SK-MEL-5 (cell line): ENCODE measurements around the gene SERPINE2. TPM values are rescaled to one million over a fixed set of nuclear protein-coding genes. Genes with fewer than 3 reads are reported as not detected.

Experiments
- DNase-seq: peaks from one replicate; pipeline ENCODE4 v3.0.0-alpha.2; 2016; ENCODE audit warnings: low read depth, low spot score
- in situ Hi-C: cut with HindIII; loops from 2 replicates; pipeline ENCODE4 v1.10.0; 2016; ENCODE audit warnings: low sequenced_read_pairs, high pct_unique_total_duplicates, low pct_unique_long_range_greater_than_20kb
- total RNA-seq: library from RNA; depleted of rRNA; stranded (reverse); fragments of >200 nt; shearing (Covaris generic); gene quantifications from 2 replicates; pipeline ENCODE4 v1.2.3, GENCODE V29; 2014

Gene SERPINE2
- total RNA-seq, 1 experiment from 2014 or later: 108 TPM

DNA sequence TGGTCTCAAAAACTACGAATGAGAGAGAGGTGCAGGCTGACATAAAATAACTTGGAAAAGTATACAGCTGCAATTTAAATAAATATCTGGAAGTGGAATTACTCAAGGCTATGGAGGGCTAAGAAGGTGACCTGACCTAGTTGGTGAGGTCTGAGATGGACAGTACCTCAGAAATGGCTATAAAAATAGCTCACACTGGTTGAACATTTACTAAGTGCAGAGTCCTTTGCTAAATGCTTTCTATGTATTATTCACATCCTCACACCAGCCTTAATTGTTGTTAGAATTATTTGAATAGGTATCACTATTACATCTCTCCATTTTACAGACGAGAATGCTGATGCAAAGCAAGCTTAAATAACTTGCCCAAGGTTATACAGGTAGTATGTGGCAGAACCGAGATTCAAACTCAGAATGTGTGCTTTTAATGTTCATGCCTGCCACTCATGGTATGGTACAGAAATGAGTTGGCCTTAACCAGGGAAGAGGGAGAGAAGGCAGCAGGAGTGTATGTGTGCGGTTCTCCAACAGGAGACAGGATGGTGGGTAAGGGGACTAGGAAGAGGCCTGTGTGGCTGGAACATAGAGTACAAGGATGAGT, 44.4 kb downstream of the SERPINE2 start:
- no peak for DNase-seq
- in situ Hi-C loops: no loop called here

DNA sequence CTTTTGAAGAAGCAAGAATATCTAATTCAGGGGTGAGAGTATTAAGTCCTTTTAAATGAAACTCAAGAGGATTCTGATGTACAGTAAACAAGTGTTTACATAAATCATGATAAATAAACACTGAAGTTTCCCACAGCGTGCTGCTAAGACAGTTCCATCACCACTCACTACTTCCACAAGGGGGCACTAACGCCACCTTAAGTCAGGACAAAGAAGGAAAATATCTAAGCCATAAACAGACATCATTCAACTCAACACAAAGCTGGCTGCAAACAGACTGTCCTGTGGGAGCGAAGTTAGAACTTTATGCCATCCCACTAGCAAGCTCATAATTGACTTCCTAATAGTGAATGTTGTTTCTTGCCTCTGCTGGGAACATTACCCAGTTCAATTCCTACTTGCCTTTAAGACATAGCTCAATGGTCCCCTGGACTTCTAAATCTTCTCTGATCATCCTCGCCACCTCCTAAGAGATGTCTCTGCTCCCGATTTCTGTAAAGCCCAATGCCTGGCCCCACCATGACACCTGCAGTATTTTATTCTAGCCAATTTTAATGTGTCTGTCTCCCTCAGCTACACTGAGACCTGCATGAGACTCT, 45.4 kb downstream of the SERPINE2 start:
- in situ Hi-C loops: no loop called here
- DNase-seq: peak; percentile 87

DNA sequence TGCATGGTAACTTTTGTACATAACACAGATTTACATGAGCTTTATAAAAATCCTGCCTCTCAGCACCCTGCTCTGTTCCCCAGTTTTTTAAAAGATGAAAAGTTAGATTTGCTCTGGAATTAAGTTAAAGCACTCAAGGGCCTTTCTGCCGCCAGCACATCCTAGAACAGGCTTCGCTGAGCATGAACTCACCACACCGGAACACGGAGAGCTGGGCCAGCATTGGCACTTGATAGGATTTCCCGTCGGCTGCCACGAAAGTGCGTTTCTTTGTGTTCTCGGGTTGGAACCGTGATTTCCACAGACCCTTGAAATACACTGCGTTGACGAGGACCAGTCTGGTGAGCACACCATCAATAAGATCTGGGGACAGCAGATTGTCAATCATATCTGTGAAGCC, 47.5 kb downstream of the SERPINE2 start:
- DNase-seq: no peak
- in situ Hi-C loops: no loop called here

DNA sequence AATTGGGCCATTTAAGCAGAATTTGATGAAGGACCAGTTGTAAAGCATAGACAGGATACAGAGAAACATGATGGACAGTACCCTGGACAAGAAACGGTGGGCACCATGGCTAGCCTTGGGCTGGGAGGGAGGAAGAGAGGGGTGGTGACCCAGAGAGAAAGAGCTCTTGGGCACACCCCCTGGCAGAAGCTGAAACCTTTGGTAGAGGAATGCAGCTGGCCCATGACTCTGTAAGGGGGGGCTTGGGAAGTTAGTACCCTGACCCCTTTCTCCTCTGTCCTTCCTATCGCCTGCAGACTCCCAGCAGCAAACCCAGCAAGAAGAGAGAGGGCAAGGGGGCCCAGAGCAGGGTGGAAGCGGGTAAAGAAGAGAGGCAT, 49.2 kb downstream of the SERPINE2 start:
- in situ Hi-C loops: no loop called here
- no peak for DNase-seq

DNA sequence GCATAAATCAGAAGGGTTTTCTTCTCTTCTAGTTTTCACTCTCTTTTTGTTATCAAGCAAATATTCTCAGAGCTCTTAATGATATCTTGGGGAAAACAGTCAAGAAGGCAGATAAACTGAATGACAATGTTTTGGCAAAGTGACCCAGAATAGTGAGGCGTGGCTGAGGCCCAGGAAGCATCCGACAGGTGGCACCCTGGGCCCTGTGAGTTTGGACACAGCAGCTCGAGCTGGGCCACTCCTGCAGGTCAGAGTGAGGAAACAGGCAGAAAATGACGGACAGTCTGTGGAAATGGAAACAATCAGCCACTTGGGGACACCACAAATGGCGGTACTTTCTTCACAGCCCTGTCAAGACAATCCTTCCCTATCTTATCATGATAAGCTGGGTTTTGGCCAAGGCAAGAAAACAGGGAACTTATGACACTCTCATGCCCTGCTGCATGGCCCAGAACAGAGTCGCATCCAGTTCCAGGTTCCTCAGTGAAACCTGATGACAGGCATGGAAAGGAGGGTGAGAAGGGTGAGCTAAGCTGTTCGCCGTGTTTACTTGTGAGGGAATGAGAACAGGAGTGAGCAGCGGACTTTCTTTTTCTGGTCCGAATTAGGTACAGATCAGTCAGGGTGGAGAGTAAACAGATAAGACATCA, 49.8 kb downstream of the SERPINE2 start:
- no peak for DNase-seq
- in situ Hi-C loops: no loop called here

DNA sequence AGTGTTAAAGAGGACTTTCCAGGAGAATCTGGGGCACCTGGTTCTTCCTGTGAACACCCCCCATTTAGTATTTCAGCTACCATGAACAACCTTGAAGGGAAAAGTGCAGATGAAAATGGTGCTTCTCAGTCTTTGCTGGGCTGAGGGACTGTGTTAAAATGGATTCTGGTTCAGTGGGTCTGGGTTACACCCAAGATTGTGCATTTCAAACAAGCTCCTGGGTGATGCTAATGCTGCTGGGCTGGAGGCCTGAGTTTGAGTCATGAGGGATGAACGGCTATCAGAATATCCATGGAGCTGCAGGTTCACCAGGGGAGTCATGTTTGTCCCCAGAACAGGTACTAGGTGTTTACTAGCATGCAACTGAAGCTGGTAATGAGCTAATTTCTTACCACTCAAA, 57.8 kb downstream of the SERPINE2 start:
- no peak for DNase-seq
- in situ Hi-C loops: no loop called here

DNA sequence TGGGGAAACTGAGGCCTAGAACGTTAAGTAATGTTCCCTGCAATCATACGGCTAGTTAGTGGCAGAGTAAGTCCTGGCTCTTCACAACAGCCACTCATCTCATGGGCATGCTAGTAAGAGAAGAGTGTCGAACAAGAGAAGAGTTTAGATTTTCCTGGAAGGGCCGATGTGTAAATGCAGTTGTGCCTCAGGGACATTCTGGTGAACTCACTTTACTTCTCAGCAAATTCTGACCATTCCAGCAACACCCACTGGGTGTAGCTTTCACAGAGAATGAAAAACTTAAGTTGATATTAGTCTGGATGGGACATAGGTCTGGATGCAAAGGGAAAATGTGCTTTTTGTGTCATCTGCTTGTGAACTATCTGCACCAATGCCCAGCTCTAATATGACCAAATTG, 58.3 kb downstream of the SERPINE2 start:
- no peak for DNase-seq
- in situ Hi-C loops: no loop called here

DNA sequence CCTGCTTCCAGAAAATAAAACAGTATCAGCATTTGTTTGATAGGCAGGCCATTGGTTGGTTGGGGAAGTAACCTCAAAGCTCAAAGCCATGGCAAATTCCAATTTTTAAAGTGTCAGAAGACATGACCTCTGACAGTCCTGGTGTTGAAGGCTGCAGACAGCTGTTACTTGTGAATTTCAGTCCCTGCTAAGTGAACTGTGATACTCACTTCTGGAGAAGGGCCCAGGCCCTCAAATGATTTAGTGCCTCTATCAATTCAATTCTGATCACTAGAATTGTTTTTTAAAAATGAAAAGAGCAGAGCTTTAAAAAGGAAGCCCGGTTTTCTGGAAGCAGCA, 58.7 kb downstream of the SERPINE2 start:
- in situ Hi-C loops: no loop called here
- no peak for DNase-seq

DNA sequence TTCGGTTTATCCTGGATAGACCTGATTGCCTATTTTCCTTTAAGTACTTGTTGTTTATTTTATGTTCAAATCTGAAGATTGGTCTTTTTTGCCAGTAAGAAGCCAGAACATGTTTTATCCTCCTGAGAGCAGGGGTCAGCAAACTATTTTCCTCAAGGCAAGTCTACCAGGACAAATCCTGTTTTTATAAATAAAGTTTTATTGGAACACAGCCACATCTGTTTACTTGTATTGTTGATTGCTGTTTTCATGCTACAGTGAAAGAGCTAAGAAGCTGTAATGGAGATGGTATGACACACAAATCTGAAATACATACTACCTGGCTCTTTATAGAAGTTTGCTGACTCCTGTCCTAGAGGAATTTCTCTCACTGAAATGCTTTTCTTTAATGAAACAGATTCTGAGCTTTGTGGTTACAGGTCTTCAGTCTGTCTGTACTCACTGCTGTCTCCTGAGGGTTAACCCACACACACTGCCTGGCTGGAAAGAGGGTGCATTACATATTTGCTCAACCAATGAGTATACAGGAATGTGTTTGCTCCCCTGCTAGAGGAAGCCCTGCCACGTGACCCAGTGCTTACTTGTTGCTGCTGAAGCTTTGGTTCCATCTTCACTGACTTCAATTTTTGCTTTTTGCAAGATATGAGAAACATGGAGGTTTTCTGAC, 59.2 kb downstream of the SERPINE2 start:
- in situ Hi-C loops: no loop called here
- no peak for DNase-seq

DNA sequence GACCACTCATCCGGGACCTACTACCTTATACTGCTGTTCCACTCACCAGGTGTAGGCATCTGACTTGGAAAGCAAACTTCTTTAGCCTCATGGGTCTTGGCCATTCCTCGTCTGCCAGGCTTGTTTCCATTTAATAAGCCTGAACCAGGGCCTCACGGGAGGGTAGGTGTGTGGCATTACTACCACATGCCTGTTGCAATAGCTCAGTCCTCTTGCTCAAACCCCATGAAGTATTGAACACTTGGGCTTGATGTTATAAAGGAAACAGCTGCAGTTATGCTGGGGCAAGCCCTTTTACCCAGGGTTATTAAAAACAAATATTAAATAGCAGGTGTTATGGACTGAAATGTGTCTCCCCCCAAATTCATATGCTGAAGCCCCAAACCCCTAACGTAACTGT, 60.6 kb downstream of the SERPINE2 start:
- no peak for DNase-seq
- in situ Hi-C loops: no loop called here

DNA sequence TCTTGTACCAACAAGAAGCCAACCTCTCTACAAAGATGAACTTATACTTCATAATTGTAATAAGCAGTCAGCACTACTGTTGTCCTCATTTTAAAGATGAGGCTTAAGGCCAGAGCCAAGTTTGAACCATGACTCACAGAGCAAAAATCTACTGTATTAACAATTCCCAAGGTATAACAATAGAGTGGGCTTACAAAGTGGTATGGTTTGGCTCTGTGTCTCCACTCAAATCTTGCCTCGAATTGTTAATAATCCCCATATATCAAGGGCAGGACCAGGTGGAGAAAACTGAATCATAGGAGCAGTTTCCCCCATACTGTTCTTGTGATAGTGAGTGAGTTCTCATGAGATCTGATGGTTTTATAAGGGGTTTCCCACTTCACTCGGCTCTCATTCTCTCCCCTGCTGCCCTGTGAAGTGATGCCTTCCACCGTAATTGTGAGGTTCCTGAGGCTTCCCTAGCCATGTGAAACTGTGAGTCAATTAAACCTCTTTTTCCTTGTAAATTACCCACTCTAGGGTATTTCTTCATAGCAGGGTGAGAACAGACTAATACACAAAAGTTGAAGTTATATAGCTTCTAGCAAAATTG, 62.4 kb downstream of the SERPINE2 start:
- DNase-seq: no peak
- in situ Hi-C loops: no loop called here

DNA sequence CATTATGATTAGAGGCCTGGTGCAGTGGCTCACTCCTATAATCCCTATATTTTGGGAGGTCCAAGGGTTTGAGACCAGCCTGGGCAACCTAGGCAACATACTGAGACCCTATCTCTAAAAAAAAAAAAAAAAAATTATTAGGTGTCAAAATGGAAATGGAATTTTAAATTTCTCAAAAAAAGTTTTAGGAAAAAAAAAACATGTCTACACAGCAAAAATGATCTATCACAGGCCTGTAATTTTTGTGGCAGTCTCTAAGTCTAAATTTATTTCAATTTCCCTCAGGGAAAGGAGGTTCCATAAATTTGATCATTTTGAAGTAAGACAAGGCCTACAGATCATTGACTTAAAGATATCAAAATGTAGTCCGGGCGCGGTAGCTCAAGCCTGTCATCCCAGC, 65.5 kb downstream of the SERPINE2 start:
- no peak for DNase-seq
- in situ Hi-C loops: no loop called here

DNA sequence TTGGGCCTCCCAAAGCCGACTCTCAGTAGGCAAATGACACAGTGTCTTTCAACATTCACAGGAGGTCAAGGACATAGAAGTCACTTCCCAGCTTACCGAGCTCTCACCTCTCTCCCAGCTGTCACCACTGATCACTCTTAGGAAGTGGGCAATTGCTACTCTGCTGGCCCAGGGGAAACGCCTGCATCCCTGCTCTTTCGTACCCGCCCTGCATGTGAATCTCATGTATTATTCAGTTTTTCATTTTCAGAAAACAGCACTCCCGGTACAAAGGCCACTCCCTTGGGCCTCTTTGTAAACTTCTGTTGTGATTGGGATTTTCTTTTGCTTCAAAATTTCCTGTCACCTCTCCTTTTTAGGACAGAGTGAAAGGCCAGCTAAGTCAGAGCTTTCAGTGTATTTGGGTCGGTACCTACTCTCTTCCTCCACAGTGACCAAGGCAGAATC, 66.4 kb downstream of the SERPINE2 start:
- no peak for DNase-seq
- in situ Hi-C loops: no loop called here

DNA sequence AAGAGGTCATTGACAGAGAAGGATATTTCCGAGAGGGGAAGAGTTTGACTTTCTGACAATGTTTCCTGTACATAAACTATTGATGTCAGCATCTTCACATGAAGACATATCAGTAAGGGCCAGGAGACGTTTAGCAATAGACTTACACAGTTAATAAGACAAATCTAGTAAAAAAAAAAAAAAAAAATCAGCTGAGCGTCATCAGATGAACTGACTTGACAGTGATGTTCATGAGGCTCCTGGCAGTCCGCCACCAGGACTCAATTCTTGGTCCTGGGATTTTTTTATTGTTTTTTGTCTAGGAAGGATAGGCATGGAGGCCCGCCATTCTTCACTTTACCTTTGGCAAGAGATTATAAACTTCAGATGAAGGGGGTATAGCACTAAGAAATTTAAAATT, 67.4 kb downstream of the SERPINE2 start:
- in situ Hi-C loops: no loop called here
- DNase-seq: peak; percentile 67

DNA sequence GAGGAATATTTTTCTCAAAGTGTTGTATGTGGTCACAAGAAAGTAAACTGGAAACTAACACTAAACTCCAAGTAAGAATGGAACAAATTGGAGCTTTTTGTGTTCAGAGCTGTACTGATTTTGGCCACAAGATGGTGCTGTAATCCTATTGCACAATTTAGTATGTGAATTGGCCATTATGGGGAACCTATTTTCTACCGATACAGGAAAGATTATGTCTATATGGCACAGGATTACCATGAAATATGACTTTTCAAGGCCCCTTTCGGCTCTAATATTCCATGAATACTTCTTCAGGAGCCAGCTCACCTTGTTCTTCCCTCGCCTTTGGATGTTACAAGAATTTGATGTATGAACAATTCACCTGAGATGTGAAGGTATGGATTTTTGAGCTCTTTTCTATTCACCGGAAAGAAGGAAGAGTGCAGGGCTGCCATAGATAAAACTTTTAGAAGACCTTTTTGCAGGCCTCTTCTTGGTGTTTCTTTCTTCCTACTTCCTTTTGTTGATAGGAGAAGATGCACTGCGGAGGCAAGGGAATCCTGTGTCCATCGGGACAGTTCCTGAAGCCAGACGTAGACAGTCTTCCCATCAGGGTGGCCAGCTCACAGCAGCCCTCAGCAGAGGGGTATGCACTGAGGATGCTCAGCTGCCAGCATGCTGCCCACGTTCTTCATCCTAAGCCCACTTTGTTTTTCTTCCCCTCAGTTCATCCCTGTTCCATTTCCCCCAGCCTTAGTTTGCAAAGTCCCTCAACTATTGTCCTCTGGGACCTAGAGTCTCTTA, 68.5 kb downstream of the SERPINE2 start:
- in situ Hi-C loops: no loop called here
- peak; percentile 78 for DNase-seq

DNA sequence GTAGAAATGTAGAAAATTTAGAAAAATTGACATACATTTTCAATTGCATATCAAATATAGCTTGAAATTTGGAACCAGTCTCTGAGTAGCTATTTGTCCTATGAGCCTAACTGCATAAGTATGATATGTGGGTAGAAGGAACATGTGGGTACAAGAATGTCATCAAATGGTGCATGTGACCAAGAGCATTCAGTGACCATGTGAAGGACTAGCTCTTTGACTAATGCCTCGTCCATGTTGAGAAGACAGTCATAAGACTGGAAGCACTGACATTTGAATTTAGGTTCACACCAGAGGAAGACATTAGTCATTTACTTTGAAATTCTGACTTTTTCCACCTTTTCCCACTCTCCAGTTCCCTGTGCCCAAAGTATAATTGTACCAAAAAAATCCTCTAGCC, 69.2 kb downstream of the SERPINE2 start:
- in situ Hi-C loops: no loop called here
- peak; percentile 86 for DNase-seq

DNA sequence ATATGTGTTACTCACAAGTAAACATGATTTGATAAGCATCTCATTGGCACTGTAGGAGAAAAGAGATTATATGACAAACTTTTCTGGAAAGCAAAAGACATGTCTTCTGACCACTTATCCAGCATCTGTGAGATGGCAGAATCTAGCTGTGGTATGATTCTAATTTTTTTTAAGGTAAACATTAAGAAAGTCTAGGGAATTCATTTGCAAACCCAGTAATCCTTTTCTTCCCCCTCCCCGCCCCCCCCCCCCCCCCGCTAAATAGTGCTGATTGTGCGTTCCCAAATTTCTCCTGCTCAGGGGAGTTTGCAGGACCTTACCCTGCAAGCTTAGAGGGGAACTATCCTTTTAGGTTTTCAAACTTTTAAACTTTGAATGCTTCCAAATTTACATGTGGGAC, 69.8 kb downstream of the SERPINE2 start:
- DNase-seq: no peak
- in situ Hi-C loops: no loop called here

DNA sequence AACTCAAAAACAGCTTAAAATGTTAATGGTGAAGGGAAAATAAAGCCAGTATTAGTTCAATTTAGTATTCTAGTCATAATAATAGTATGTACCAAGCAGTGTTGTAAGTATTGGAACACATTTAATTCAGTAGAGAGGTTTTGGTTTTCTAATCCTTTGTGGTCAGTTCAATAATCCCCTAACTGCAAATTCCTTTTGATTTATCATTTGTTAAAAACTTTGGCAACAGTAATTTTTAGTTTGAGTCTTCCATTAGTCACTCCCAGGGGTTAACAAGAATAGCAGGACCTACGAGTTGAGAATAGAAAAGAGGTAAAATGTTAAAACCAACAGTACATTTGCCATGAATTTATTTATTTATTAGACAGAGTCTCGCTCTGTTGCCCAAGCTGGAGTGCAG, 71.1 kb downstream of the SERPINE2 start:
- DNase-seq: no peak
- in situ Hi-C loops: no loop called here
